ENCODE measurements around the gene FBXO47. TPM values are rescaled to one million over a fixed set of nuclear protein-coding genes. Genes with fewer than 3 reads are reported as not detected.

The FBXO47 gene
- total RNA-seq, 1 donor from 2014 or later, result not detected

DNA sequence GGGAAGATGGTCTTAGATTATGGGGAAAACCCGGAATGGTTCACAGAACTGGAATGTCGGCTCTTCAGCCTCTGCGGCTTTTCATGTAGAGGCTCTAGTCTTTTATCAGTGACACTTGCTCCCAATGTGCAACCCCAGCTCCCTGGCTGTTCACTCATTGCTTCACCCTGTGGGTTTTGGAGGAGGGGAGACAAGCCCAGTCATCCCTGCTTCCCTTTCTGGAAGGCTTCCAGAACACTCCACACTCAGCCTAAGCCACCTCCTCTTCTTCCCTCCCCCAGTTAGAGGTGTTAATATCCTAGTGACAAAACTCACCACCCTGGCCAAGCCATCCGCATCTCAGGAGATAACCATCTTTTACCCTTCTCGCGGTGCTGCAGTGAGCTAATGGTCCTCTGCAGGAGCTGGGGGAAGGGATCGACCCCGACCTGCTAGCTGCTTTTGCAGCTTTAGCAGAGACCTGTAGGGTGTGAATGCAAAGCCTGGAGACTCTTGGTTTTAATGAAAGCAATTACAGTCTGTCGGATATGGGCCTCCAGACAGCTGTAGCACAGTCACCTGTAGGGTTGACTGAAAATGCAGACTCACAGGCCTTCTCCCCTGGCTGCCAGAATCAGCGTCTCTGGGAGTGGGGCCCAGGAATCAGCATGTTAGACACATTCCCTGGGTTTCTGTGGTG lies 66.1 kb downstream of the FBXO47 start:
- peak; percentile 9 for ATAC-seq

- no peak for ATAC-seq
Measured at GRCh38 chr17:38899421-38899820, 67.8 kb downstream of the FBXO47 start.

DNA sequence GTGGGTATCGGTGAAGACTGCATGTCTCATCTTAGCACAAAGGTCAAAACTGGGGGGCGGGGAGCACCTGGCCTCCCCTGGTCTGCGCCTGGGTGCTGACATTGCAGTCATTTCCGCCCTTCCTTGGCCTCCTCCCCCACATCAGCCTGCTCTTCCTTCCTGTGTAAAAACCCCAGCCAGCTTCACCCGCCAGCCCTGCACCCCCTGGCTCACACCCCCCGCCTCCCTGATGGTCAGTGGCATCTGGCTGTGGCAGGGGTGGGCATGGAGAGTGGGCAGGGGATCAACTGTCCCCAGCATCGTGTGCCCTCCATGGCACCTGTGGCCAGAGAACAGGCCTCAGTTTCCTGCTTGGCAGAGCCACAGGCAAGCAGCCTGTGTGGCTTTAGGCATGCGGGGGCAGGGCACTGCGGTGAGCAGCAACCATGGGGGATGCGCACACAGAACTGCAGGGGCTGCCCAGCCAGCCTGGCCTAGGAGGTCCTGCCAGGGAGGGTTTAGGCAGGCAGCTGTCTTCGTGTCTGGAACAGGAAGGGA lies 68.3 kb downstream of the FBXO47 start:
- peak; percentile 46 for ATAC-seq

GRCh38 chr17:38898291-38898679 lies 68.9 kb downstream of the FBXO47 start:
- no peak for ATAC-seq

DNA sequence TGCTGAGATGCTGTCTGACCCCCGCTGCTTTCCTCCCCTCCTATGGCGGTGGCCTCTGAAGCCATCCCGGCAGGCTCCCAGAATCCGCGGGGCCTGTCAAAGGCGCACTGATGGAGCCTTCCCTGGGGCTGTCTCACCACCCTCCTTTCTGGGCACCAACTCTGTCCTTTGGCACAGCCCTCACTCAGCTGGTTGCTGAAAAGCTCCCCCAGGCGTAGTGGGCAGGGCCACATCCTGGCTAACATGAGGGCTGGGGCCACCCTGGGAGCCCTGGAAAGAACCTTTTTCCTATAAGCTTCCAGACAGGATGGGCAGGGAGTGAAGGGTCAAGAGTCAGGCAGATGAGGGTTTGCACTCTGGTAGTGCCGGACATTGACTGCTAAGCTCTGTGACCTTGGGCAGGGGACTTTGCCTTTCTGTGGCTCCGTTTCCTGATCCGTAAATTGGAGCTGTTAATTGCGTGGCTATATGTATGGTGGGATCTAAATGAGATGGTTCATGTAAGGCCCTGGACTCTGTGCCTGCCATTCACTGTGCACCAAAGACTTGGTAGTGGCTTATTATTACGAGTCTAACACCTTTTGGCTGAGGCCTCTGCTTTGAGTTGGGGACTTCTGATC lies 69.4 kb downstream of the FBXO47 start:
- peak; percentile 9 for ATAC-seq

- no peak for ATAC-seq
Measured at GRCh38 chr17:38897176-38897575, 70.0 kb downstream of the FBXO47 start.

- no peak for ATAC-seq
Measured at GRCh38 chr17:38896346-38896954, 70.8 kb downstream of the FBXO47 start.

GRCh38 chr17:38894276-38894675 lies 72.9 kb downstream of the FBXO47 start:
- ATAC-seq, result no peak

DNA sequence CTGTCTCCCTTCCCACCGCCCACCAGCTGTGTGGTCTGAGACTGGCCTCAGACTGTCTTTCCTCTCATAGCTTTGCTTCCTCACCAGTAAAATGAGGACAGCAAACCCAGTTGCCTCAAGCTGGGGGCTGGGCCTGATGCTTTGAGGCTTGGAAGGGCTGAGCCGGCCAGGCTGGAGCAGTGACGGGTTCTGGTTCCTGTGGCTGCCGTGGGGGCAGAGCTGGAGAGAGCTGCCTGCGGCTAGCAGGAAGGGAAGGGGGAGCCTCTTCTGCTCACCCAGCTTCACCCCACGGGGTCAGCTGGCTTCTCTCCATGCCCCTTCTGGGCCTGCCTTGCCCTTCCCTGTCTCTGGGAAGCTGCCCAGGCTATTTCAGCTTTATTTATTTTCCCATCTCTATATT lies 73.6 kb downstream of the FBXO47 start:
- ATAC-seq, result no peak

DNA sequence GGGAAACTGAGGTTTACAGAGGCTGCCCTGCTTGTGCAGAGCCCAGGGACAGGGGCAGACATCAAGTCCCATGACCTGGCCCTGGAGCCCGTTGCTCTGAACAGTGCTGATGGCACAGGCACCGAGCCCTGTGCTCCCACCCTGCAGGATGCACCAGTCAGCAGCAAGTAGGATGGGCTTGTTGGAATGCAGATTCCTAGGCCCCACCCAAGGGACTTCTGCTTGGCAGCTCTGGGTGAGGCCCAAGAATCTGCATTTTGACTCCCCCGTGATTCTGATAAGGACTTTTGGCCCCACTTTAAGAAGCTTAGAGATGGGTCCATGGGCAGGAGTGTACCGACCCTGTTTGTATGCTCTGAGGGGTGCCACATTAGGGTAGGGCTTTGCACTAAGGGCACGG lies 74.1 kb downstream of the FBXO47 start:
- ATAC-seq, result no peak

DNA sequence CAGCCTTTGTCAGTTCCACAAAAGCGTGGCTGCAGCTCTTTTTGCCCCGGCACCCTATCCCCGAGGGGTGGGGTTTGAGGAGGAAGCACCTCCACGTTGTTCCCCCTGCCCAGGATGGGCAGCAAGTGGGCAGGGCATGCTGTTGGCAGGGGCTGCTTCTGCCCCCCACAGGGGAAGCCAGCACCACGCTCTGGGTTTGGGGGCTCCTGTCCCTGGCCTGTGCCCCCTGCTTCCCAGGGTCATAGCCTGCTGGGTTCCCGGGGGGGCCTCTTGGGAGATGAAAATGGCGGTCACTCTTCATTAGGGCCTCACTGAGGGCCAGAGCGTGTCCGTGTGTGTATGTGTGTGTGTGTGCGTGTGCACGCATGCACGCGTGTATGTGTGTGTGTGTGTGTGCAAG lies 74.6 kb downstream of the FBXO47 start:
- peak; percentile 8 for ATAC-seq

GRCh38 chr17:38892083-38892482 lies 75.1 kb downstream of the FBXO47 start:
- no peak for ATAC-seq

GRCh38 chr17:38891441-38891840 lies 75.8 kb downstream of the FBXO47 start:
- ATAC-seq, result no peak

GRCh38 chr17:38890410-38890746 lies 76.8 kb downstream of the FBXO47 start:
- ATAC-seq, result no peak

- ATAC-seq, result no peak
Measured at GRCh38 chr17:38889745-38890409, 77.3 kb downstream of the FBXO47 start.

- ATAC-seq, result no peak
Measured at GRCh38 chr17:38888842-38889241, 78.4 kb downstream of the FBXO47 start.

GRCh38 chr17:38886643-38887010 lies 80.6 kb downstream of the FBXO47 start:
- ATAC-seq, result no peak

Other genes starting within 250 kb of the FBXO47 start
- 28.6 TPM for gene CISD3, start 237.1 kb downstream of the FBXO47 start, total RNA-seq
- gene PCGF2, start 219.1 kb downstream of the FBXO47 start, total RNA-seq, result 18.0 TPM
- 179 TPM for gene PSMB3, start 214.7 kb downstream of the FBXO47 start, total RNA-seq
- 15.1 TPM for gene PIP4K2B, start 167.8 kb downstream of the FBXO47 start, total RNA-seq
- gene CWC25, start 142.1 kb downstream of the FBXO47 start, total RNA-seq, result 10.9 TPM
- gene RPL23, start 113.7 kb downstream of the FBXO47 start, total RNA-seq, result 1,222 TPM
- 50.0 TPM for gene LASP1, start 97.3 kb downstream of the FBXO47 start, total RNA-seq
- gene PLXDC1, start 184.2 kb upstream of the FBXO47 start, total RNA-seq, result 3.1 TPM
- not detected for gene ARL5C, start 198.8 kb upstream of the FBXO47 start, total RNA-seq
- 2.0 TPM for gene CACNB1, start 230.3 kb upstream of the FBXO47 start, total RNA-seq
- gene RPL19, start 232.9 kb upstream of the FBXO47 start, total RNA-seq, result 1,581 TPM

All from esophagus mucosa (tissue), 1 donor.